Stimulated activated CD8-positive, alpha-beta memory T cell treated with anti-CD3 and anti-CD28 coated beads, Interleukin-15, amount 100 ng/mL, for 24 hours (primary cell): ENCODE measurements around the gene ADAMTS17.

Source experiments
- DNase-seq: peaks from one replicate; pipeline ENCODE4 v3.0.0-alpha.2; 2020; ENCODE audit warnings: low read depth

ADAMTS17 gene

GRCh38 chr15:100310513-100311153, 31.1 kb downstream of the ADAMTS17 start:
- no peak for DNase-seq

- no peak for DNase-seq
Measured at GRCh38 chr15:100310041-100310405, 31.8 kb downstream of the ADAMTS17 start.

DNA sequence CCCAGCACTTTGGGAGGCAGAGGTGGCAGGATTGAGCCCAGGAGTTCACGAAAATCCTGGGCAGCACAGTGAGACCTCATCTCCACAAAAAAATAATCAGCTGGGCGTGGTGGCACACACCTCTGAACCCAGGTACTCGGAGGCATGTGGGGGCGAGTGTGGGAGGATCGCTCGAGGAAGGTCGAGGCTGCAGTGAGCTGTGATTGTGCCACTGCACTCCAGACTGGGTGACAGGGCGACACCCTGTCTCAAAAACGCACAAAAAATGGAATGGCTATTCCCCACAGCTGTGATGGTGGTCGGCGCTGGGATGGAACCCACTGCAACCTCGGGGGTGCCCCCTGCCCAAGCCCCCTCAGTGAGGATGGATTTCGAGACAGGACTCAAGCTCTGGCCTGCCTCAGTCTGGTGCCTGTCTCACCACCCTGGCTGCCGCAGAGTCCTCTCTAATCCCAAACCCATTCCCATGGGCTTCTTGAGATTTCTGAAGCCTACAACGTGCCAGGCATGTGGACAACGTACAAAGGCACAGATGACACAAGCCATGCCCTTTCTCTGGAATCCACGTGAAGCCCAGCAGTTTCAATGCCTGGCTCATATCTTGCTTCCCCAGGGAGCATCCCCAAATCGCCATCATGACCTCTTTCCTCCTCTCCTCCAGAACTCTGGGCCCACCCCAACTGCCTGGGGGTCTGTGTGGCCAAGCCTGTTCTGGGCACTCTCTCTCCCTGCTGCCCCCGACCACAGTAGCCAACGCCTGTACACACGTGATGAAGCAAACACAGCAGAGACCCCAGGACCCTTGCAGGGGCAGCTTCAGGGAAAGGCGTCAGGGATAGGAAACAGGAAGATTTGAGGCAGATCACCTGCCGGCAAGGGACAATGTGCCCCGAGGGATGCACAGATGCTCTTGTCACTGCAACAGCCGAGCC, 32.4 kb downstream of the ADAMTS17 start:
- DNase-seq, result no peak

GRCh38 chr15:100308608-100309007, 33.2 kb downstream of the ADAMTS17 start:
- no peak for DNase-seq

- no peak for DNase-seq
Measured at GRCh38 chr15:100308213-100308600, 33.6 kb downstream of the ADAMTS17 start.

GRCh38 chr15:100307241-100308212, 34.2 kb downstream of the ADAMTS17 start:
- no peak for DNase-seq

- no peak for DNase-seq
Measured at GRCh38 chr15:100306098-100306497, 35.7 kb downstream of the ADAMTS17 start.

GRCh38 chr15:100301910-100302431, 39.8 kb downstream of the ADAMTS17 start:
- DNase-seq, result no peak

DNA sequence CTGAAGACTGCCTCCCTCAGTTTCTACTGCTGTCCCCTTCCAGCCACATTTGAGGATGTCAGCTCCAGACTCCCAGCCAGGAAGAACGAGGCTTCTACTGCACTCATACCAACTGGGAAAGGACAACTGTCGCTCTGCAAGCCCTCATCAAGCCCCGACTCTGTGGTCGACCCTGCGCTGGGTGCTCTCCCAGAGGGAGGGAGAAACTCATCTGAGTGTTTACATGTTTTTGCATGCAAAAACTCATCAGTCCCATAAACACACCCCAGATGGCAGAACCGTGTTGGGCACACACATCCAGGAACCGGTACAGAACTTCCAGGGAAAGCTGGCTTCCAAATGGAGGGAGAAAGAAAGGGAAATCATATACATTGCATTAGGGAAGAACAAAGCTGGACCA, 43.5 kb downstream of the ADAMTS17 start:
- DNase-seq, result no peak

GRCh38 chr15:100297812-100298211, 44.0 kb downstream of the ADAMTS17 start:
- DNase-seq, result no peak

GRCh38 chr15:100295939-100296565, 45.7 kb downstream of the ADAMTS17 start:
- DNase-seq, result no peak

GRCh38 chr15:100292010-100292409, 49.8 kb downstream of the ADAMTS17 start:
- DNase-seq, result no peak

GRCh38 chr15:100291106-100291505, 50.7 kb downstream of the ADAMTS17 start:
- DNase-seq, result no peak

DNA sequence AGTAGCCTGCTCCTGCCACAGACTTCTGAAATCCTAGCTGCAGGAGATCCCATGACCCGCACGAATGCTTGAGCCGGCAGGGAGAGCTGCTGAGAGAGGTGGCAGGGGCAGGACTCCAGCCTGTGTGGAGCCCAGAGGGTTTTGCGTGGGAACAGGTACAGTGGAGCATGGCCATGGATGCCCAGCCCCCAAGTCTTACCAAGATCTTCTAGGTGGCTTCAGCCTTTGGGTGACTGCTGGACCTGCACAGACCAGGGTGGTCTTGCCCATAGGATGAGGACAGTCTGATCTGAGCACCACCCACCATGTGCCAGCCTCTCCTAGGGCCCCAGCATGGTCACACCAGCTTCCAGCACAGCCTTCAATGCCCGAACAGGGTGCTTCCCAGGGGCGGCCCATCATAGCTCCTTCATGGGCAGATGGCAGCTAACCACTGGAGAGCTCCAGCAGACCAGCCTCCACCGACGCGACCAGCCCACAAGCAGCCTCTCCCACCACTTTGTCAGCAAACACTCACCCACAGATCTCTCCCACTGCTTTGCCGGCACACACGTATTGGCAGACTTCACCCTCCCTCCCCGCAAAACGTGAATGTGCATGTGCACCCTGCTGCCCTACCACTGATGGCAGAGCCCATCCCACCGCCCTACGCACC, 56.0 kb downstream of the ADAMTS17 start:
- DNase-seq, result no peak

- no peak for DNase-seq
Measured at GRCh38 chr15:100284701-100285100, 57.1 kb downstream of the ADAMTS17 start.

DNA sequence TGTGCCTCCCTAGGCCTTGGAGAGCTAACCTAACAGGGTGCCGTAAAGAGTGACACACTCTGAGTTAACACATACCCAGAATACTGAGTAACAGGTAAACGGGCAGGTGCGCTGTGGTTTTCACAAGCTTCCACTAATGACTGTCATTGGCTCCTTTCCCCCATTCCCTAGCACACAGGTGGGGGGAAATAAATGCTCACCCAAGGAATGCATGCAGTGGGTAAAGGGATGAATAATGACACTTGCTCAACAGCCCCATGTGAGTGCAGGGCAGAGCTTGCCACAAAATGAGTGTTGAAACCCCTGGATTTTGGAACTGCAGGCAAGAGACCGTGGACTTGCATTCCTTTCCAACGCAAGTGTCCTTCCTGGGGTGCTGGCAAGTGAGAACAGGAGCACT, 57.6 kb downstream of the ADAMTS17 start:
- DNase-seq, result no peak

DNA sequence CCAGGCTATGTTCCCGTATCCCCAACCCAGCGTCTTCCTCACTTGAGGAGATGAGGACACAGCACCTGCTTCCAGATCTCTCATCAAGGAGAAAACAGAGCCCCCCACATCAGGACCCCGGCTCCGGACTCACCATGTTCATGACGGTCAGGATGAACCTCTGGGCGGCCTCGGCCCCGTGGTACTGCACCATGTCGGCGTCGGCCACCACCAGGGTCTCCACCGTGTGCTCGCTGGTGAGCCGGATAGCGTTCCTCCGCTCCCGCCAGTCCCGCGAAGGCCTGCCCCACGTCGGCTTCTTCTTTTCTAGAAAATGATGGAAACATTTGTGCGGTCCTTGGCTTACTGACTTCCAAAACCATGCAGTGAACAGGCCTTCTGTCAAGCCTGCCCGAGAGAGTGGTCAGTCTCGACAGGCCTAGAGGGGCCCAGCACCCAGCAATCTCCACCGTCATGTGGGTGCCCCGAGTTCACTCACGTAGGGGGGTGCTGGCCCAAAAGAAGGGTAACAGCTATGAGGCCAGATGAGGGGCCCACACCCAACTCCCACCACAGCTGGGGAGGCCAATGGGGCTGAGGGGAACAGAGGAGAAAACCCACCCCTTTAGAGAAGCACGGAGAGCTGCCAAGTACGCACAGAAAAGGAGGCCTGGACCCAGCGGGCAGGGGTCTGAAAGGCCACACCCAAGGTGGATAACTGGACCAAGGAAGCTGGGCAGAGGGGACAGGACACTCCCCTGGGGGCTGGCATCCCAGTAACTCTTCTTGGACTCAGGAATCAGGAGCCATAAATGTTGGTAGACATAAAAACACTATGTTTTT, 60.5 kb downstream of the ADAMTS17 start:
- no peak for DNase-seq

DNA sequence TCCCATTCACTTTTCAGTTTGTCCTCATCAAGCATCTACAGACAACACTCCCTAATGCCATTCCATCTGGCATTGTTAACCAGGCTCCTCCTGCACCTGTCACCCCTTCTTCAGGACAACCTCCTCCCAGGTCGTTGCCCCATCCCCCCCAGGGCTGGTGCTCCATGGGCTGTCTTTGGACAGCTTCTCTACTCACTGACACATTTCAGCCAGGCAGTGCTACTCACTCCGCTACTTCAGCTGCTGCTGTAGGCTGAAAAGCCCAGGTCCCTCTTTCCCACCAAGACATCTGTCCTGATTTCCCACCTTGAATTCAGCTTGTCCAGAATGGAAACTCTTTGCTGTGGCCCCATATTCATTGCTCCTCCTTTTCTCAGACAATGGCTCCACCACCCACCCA, 61.9 kb downstream of the ADAMTS17 start:
- DNase-seq, result no peak

- DNase-seq, result no peak
Measured at GRCh38 chr15:100279446-100279845, 62.3 kb downstream of the ADAMTS17 start.
